Measurements from ENCODE around the gene IFNL4.

- TF ChIP-seq TAF1 (conservative IDR thresholded peaks at IDR 0.05) (no peak), REST (IDR thresholded peaks at IDR 0.05) (no peak), CTCF (IDR thresholded peaks at IDR 0.05; ENCODE audit: low read depth, low read length, missing input control) (no peak), SP1 (IDR thresholded peaks at IDR 0.05) (no peak), JUND (IDR thresholded peaks at IDR 0.05) (no peak), MAX (IDR thresholded peaks at IDR 0.05) (no peak), RAD21 (IDR thresholded peaks at IDR 0.05) (no peak), HNF4A (conservative IDR thresholded peaks at IDR 0.05) (no peak), GABPA (IDR thresholded peaks at IDR 0.05 in 1 of 2, conservative IDR thresholded peaks at IDR 0.05 in 1 of 2) (no peak), EGR1 (IDR thresholded peaks at IDR 0.05; ENCODE audit: low read depth in 2 of 2) (no peak), HNF4G (IDR thresholded peaks at IDR 0.05) (no peak), YY1 (IDR thresholded peaks at IDR 0.05) (no peak)
- TF ChIP-seq, protein P1, sequence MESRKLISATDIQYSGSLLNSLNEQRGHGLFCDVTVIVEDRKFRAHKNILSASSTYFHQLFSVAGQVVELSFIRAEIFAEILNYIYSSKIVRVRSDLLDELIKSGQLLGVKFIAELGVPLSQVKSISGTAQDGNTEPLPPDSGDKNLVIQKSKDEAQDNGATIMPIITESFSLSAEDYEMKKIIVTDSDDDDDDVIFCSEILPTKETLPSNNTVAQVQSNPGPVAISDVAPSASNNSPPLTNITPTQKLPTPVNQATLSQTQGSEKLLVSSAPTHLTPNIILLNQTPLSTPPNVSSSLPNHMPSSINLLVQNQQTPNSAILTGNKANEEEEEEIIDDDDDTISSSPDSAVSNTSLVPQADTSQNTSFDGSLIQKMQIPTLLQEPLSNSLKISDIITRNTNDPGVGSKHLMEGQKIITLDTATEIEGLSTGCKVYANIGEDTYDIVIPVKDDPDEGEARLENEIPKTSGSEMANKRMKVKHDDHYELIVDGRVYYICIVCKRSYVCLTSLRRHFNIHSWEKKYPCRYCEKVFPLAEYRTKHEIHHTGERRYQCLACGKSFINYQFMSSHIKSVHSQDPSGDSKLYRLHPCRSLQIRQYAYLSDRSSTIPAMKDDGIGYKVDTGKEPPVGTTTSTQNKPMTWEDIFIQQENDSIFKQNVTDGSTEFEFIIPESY (IDR thresholded peaks at IDR 0.05), result no peak
- TF ChIP-seq, protein P2, sequence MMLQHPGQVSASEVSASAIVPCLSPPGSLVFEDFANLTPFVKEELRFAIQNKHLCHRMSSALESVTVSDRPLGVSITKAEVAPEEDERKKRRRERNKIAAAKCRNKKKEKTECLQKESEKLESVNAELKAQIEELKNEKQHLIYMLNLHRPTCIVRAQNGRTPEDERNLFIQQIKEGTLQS (IDR thresholded peaks at IDR 0.05), result no peak
These were observed 15.9 kb downstream of the IFNL4 start for GRCh38 chr19:39232708-39233107.

Measured in liver (tissue), 3 donors.